Caco-2 (cell line): ENCODE data around the gene AUH. TPM values are rescaled to one million over a fixed set of nuclear protein-coding genes. Genes with fewer than 3 reads are reported as not detected.

Experiments
- BruUV-seq: library from RNA; stranded (reverse); fragments of 400-500 nt; replicated peaks from 2 replicates; lab custom pipeline; 2021; lab: Mats Ljungman, UMichigan
- CTCF ChIA-PET: fragments of 300-600 bp; sonication (Branson Sonifier 250); formaldehyde crosslinking; loops from one replicate; lab custom pipeline; 2022; ENCODE audit warnings: antibody characterized with exemption; lab: Charles Lee
- POLR2A ChIA-PET: fragments of 300-600 bp; sonication (Branson Sonifier 250); formaldehyde crosslinking; loops from one replicate; lab custom pipeline; 2022; ENCODE audit warnings: antibody characterized with exemption; lab: Charles Lee
- DNase-seq, 2 experiments: peaks; one replicate each; pipeline versions ENCODE4 v3.0.0 to v3.0.0-alpha.2; 2020 to 2022
- H3K27me3 ChIP-seq: replicated peaks from 2 replicates; pipeline ENCODE4 v1.6.0; 2011; ENCODE audit warnings: low read length; ENCODE audit not compliant: control insufficient read depth, insufficient read depth
- H3K36me3 ChIP-seq: 2 replicates; pipeline ENCODE4 v1.5.1; 2011; ENCODE audit warnings: low read length; ENCODE audit not compliant: control insufficient read depth, insufficient read depth
- H3K4me1 ChIP-seq: fragments of 250-450 bp; sonication (Bioruptor Pico); 2 replicates; pipeline ENCODE4 v1.5.1; 2020; ENCODE audit warnings: mild to moderate bottlenecking
- H3K4me3 ChIP-seq: 2 replicates; pipeline ENCODE4 v1.5.1; 2011; ENCODE audit warnings: low read depth, mild to moderate bottlenecking, control low read depth, low read length
- H3K9me3 ChIP-seq: fragments of 250-450 bp; sonication (Bioruptor Pico); 2 replicates; pipeline ENCODE4 v1.5.1; 2020; ENCODE audit warnings: mild to moderate bottlenecking, moderate library complexity
- H3K27ac Mint-ChIP-seq: one replicate; pipeline ENCODE4 v1.8.0; 2022; ENCODE audit warnings: mixed read lengths; ENCODE audit not compliant: unreplicated experiment
- H3K27me3 Mint-ChIP-seq: one replicate; pipeline ENCODE4 v1.8.0; 2022; ENCODE audit warnings: mixed read lengths; ENCODE audit not compliant: insufficient read depth, unreplicated experiment
- H3K36me3 Mint-ChIP-seq: one replicate; pipeline ENCODE4 v1.8.0; 2022; ENCODE audit warnings: mild to moderate bottlenecking, mixed read lengths; ENCODE audit not compliant: insufficient read depth, unreplicated experiment
- H3K4me1 Mint-ChIP-seq: one replicate; pipeline ENCODE4 v1.8.0; 2022; ENCODE audit warnings: low read depth, mixed read lengths; ENCODE audit not compliant: unreplicated experiment
- H3K4me3 Mint-ChIP-seq: one replicate; pipeline ENCODE4 v1.8.0; 2022; ENCODE audit warnings: mild to moderate bottlenecking, moderate library complexity, mixed read lengths; ENCODE audit not compliant: unreplicated experiment
- H3K9me3 Mint-ChIP-seq: one replicate; pipeline ENCODE4 v1.8.0; 2022; ENCODE audit warnings: mixed read lengths; ENCODE audit not compliant: unreplicated experiment
- CTCF ChIP-seq, 2 experiments: fragments of 200-600 bp in 1 of 2; IDR thresholded peaks; 1 replicate in 1 of 2; 2 replicates in 1 of 2; pipeline versions ENCODE4 v1.5.1 to v1.8.0; 2011 to 2022; ENCODE audit warnings: antibody characterized with exemption in 1 of 2, control low read depth in 1 of 2, inconsistent platforms in 1 of 2, low read depth in 1 of 2, low read length in 1 of 2, mild to moderate bottlenecking in 1 of 2, moderate library complexity in 1 of 2; ENCODE audit not compliant: insufficient read depth in 1 of 2, severe bottlenecking in 1 of 2, unreplicated experiment in 1 of 2
- intact Hi-C: fragments of 100-400 bp; cut with micrococcal nuclease; formaldehyde crosslinking; loops from one replicate; pipeline ENCODE4 v1.10.0; 2022; ENCODE audit not compliant: unreplicated experiment
- total RNA-seq: library from RNA; stranded (reverse); gene quantifications from 2 replicates; pipeline ENCODE4 v1.2.3, GENCODE V29; 2022

Gene AUH
- total RNA-seq, 1 experiment from 2014 or later, result 10.3 TPM

- no peak overlapping the region for H3K27ac Mint-ChIP-seq
- no TSS peak for BruUV-seq
- no peaks in the 10 kb centered on the region for H3K27me3 Mint-ChIP-seq
Measured at GRCh38 chr9:91247278-91247677, 114.4 kb downstream of the AUH start.

GRCh38 chr9:91246846-91247245 lies 114.9 kb downstream of the AUH start:
- BruUV-seq, result no TSS peak
- no peaks in the 10 kb centered on the region for H3K4me1 ChIP-seq
- DNase-seq, result no peak
- Mint-ChIP-seq H3K9me3 (no peaks in the 10 kb centered on the region), H3K4me1 (peaks cover 6% of the 10 kb centered on the region), H3K4me3 (no peak overlapping the region), H3K36me3 (no peaks in the 10 kb centered on the region), H3K27ac (no peak overlapping the region), H3K27me3 (no peaks in the 10 kb centered on the region)
- no peak for TF ChIP-seq CTCF (IDR thresholded peaks at IDR 0.05; ENCODE audit: insufficient read depth in 1 of 2, low read depth in 1 of 2, low read length in 1 of 2, severe bottlenecking in 1 of 2, unreplicated experiment in 1 of 2)
- ChIA-PET POLR2A (no interaction called here), CTCF (no interaction called here)
- no peaks in the 10 kb centered on the region for H3K36me3 ChIP-seq
- intact Hi-C loops, result no loop called here
- no peaks in the 10 kb centered on the region for H3K9me3 ChIP-seq
- no peak overlapping the region for H3K4me3 ChIP-seq
- no peaks in the 10 kb centered on the region for H3K27me3 ChIP-seq

More at GRCh38 chr9:91247278-91247677, 114.4 kb downstream of the AUH start:
- intact Hi-C loops, result no loop called here
- Histone ChIP-seq H3K4me1 (no peaks in the 10 kb centered on the region), H3K36me3 (no peaks in the 10 kb centered on the region), H3K27me3 (no peaks in the 10 kb centered on the region), H3K4me3 (no peak overlapping the region), H3K9me3 (no peaks in the 10 kb centered on the region)
- DNase-seq, result no peak
- POLR2A ChIA-PET, result no interaction called here
- TF ChIP-seq CTCF (IDR thresholded peaks at IDR 0.05; ENCODE audit: insufficient read depth in 1 of 2, low read depth in 1 of 2, low read length in 1 of 2, severe bottlenecking in 1 of 2, unreplicated experiment in 1 of 2), result no peak
- no peaks in the 10 kb centered on the region for H3K36me3 Mint-ChIP-seq
- CTCF ChIA-PET, result no interaction called here
- H3K4me3 Mint-ChIP-seq, result no peak overlapping the region
- H3K9me3 Mint-ChIP-seq, result no peaks in the 10 kb centered on the region
- H3K4me1 Mint-ChIP-seq, result peaks cover 6% of the 10 kb centered on the region

- no peaks in the 10 kb centered on the region for H3K9me3 Mint-ChIP-seq
- no peak for TF ChIP-seq CTCF (IDR thresholded peaks at IDR 0.05; ENCODE audit: insufficient read depth in 1 of 2, low read depth in 1 of 2, low read length in 1 of 2, severe bottlenecking in 1 of 2, unreplicated experiment in 1 of 2)
- Histone ChIP-seq H3K9me3 (no peaks in the 10 kb centered on the region), H3K4me1 (no peaks in the 10 kb centered on the region), H3K36me3 (no peaks in the 10 kb centered on the region), H3K27me3 (no peaks in the 10 kb centered on the region), H3K4me3 (no peak overlapping the region)
- DNase-seq, result no peak
- H3K27ac Mint-ChIP-seq, result no peak overlapping the region
- no peak overlapping the region for H3K4me3 Mint-ChIP-seq
- ChIA-PET POLR2A (no interaction called here), CTCF (no interaction called here)
- intact Hi-C loops, result no loop called here
- peaks cover 6% of the 10 kb centered on the region for H3K4me1 Mint-ChIP-seq
- no TSS peak for BruUV-seq
- no peaks in the 10 kb centered on the region for H3K36me3 Mint-ChIP-seq
- no peaks in the 10 kb centered on the region for H3K27me3 Mint-ChIP-seq
Measured at GRCh38 chr9:91245431-91246313, 116.0 kb downstream of the AUH start.
